SKM-1 (cell line): ENCODE measurements around the gene TNS2.
"Not testable (repeated sequence)": the region's sequence is repeated elsewhere in the genome, so short reads cannot be mapped to it uniquely, and the experiment has no call there.

ENCODE experiments used
- DNase-seq: peaks from one replicate; lab custom pipeline; 2025; ENCODE audit not compliant: unreplicated experiment; lab: John Stamatoyannopoulos, UW

Gene TNS2

GRCh38 chr12:53093777-53094393 is 44.0 kb downstream of the TNS2 start:
- DNase-seq, result no peak

- no peak for DNase-seq
Measured at GRCh38 chr12:53094394-53094787, 44.5 kb downstream of the TNS2 start.

GRCh38 chr12:53094796-53095595 is 45.1 kb downstream of the TNS2 start:
- not testable (repeated sequence) for DNase-seq

GRCh38 chr12:53095596-53095895 is 45.7 kb downstream of the TNS2 start:
- not testable (repeated sequence) for DNase-seq

- DNase-seq, result no peak
Measured at GRCh38 chr12:53096089-53096741, 46.4 kb downstream of the TNS2 start.

- no peak for DNase-seq
Measured at GRCh38 chr12:53096759-53097158, 46.9 kb downstream of the TNS2 start.

- no peak for DNase-seq
Measured at GRCh38 chr12:53097207-53097563, 47.3 kb downstream of the TNS2 start.

GRCh38 chr12:53097564-53098353 is 47.9 kb downstream of the TNS2 start, which contains the start of gene IGFBP6:
Gene IGFBP6, plus strand, starts transcription at chr12:53097667. Its CDS starts 51 bp downstream, at chr12:53097718.
- DNase-seq, result no peak

GRCh38 chr12:53098354-53098981 is 48.6 kb downstream of the TNS2 start:
- DNase-seq, result no peak

- peak; percentile 12 for DNase-seq
Measured at GRCh38 chr12:53099071-53099882, 49.4 kb downstream of the TNS2 start.

GRCh38 chr12:53100466-53101151 is 50.7 kb downstream of the TNS2 start:
- no peak for DNase-seq

GRCh38 chr12:53101266-53101665 is 51.4 kb downstream of the TNS2 start:
- no peak for DNase-seq

GRCh38 chr12:53101931-53102781 is 52.3 kb downstream of the TNS2 start:
- no peak for DNase-seq

- DNase-seq, result no peak
Measured at GRCh38 chr12:53102883-53103807, 53.3 kb downstream of the TNS2 start, which contains the start of gene SOAT2. Gene SOAT2, plus strand, starts transcription at chr12:53103486. Its CDS starts 92 bp downstream, at chr12:53103578.

- peak; percentile 36 for DNase-seq
Measured at GRCh38 chr12:53103860-53104305, 54.0 kb downstream of the TNS2 start.

- DNase-seq, result no peak
Measured at GRCh38 chr12:53105256-53105655, 55.4 kb downstream of the TNS2 start.

GRCh38 chr12:53105712-53106439 is 56.0 kb downstream of the TNS2 start:
- DNase-seq, result no peak
